SHP77 treated with DMSO at 0.1 percent for 48 hours (cell line): Measurements from ENCODE around the gene COQ8A.
A peak's percentile ranks its signal among the peaks of the same experiment; 100 is the strongest.

Experiments used
- DNase-seq: peaks from one replicate; lab custom pipeline; 2025; lab: John Stamatoyannopoulos, UW

Gene COQ8A

GRCh38 chr1:226940029-226940805, at the start of gene COQ8A:
Gene COQ8A, plus strand, starts transcription at chr1:226940294. Its CDS starts 21,092 bp downstream, at chr1:226961386.
- peak; percentile 97 for DNase-seq

GRCh38 chr1:226890331-226891108, 49.6 kb upstream of the COQ8A start:
- DNase-seq, result no peak

GRCh38 chr1:226891346-226891745, 48.7 kb upstream of the COQ8A start:
- no peak for DNase-seq

GRCh38 chr1:226891846-226892523, 48.1 kb upstream of the COQ8A start:
- DNase-seq, result no peak

GRCh38 chr1:226892524-226892875, 47.6 kb upstream of the COQ8A start:
- DNase-seq, result no peak

GRCh38 chr1:226893936-226894335, 46.2 kb upstream of the COQ8A start:
- no peak for DNase-seq

- DNase-seq, result no peak
Observed at GRCh38 chr1:226894826-226895225, 45.3 kb upstream of the COQ8A start.

GRCh38 chr1:226895644-226896043, 44.5 kb upstream of the COQ8A start:
- DNase-seq, result no peak

- DNase-seq, result no peak
Observed at GRCh38 chr1:226898246-226898645, 41.8 kb upstream of the COQ8A start.

- no peak for DNase-seq
Observed at GRCh38 chr1:226901421-226901820, 38.7 kb upstream of the COQ8A start.

GRCh38 chr1:226902601-226903000, 37.5 kb upstream of the COQ8A start:
- DNase-seq, result no peak

- DNase-seq, result no peak
Observed at GRCh38 chr1:226903819-226904716, 36.0 kb upstream of the COQ8A start.

GRCh38 chr1:226904772-226905171, 35.3 kb upstream of the COQ8A start:
- no peak for DNase-seq

GRCh38 chr1:226908419-226908818, 31.7 kb upstream of the COQ8A start:
- no peak for DNase-seq

GRCh38 chr1:226908913-226909312, 31.2 kb upstream of the COQ8A start:
- DNase-seq, result no peak

GRCh38 chr1:226912587-226913176, 27.4 kb upstream of the COQ8A start:
- peak; percentile 59 for DNase-seq

- DNase-seq, result no peak
Observed at GRCh38 chr1:226915672-226915995, 24.5 kb upstream of the COQ8A start.

GRCh38 chr1:226916497-226916896, 23.6 kb upstream of the COQ8A start:
- DNase-seq, result no peak

- DNase-seq, result no peak
Observed at GRCh38 chr1:226919587-226919986, 20.5 kb upstream of the COQ8A start.

GRCh38 chr1:226919995-226920394, 20.1 kb upstream of the COQ8A start:
- DNase-seq, result no peak

GRCh38 chr1:226920446-226920894, 19.6 kb upstream of the COQ8A start:
- no peak for DNase-seq
